Activated naive CD4-positive, alpha-beta T cell treated with anti-CD3 and anti-CD28 coated beads, Interleukin-2, amount 50 U/mL, for 16 hours (primary cell): ENCODE data around the gene RBPJ.

Experiments used
- DNase-seq: peaks from one replicate; pipeline ENCODE4 v3.0.0-alpha.2; 2020

RBPJ gene

DNA sequence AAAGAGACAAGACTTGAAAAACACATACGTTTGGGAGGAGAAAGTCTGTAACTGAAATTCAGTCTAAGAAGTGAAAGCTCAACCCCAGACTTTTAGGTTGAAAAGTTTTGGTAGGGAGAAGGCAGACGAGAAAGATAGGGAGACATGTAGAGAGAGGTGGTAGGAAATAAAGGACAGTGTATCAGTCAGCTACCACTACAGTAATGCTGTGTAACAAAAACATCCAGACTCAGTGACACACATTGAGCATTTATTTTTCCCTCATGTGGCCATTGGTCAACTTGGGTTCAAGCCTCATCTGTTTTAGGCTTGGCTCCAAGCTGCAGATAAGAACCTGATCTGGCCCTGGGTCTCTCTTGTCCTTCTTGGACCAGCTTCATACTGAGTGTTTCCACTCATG, 142.6 kb downstream of the RBPJ start:
- no peak for DNase-seq

GRCh38 chr4:26464420-26465095, 143.7 kb downstream of the RBPJ start:
- no peak for DNase-seq

- DNase-seq, result no peak
These were observed 145.9 kb downstream of the RBPJ start for GRCh38 chr4:26466578-26467270.

GRCh38 chr4:26467724-26468123, 146.9 kb downstream of the RBPJ start:
- DNase-seq, result no peak

- DNase-seq, result no peak
These were observed 147.6 kb downstream of the RBPJ start for GRCh38 chr4:26468283-26468949.

GRCh38 chr4:26468977-26469376, 148.2 kb downstream of the RBPJ start:
- DNase-seq, result no peak

GRCh38 chr4:26471890-26472289, 151.1 kb downstream of the RBPJ start:
- no peak for DNase-seq

- DNase-seq, result no peak
These were observed 153.1 kb downstream of the RBPJ start for GRCh38 chr4:26473893-26474292.

DNA sequence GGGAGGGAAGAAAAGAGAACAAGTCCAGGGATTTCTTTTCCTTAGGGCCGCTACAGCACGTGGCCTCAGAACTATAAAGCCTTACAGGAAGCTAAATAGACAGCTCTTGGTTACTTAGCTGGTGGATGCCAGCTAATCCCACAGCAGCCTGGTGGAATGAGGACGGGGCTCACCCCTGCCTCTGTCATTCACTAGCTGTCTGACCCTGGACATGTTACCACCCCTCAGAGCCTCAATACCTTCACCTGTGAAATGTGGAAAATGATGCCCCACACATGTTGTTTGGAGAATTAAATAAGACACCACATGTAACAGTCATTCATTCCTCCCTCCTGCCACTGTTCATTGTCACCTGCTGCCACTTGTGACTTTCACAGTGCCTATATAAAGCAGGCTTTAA, 153.7 kb downstream of the RBPJ start:
- DNase-seq, result no peak

DNA sequence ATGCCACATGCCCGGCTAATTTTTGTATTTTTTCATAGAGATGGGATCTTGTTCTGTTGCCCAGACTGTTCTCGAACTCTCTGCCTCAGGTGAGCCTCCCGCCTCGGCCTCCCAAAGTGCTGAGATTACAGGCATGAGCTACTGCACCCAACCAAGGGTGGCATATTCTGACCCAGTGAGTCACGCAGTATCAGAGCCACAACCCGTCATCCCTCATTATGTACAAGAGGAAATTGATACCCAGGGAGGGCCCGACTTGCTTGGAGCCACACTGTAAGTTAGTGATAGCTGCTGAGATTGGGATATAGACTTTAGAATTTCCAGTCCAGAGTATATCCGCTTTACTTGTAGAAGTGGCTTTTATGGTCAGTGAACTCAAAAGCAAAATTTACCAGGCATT, 154.9 kb downstream of the RBPJ start:
- no peak for DNase-seq

DNA sequence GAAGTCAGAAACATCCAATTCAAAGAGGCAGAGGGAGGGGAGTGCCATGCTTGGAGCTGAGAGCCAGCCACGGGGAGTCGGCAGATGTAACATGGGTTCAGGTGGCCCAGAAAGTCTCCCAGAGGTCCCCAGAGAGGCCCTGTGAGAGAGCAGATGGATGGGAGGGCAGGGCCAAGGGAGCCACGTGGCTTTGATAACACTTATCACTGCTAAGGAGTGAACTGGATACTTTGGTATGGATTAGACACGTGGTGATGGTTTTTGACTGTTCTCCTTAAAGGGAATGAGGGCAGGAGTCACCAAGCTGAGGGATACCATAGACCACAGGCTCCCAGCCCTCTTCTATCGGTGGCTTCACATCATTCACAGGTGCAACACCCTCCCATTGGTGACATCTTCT, 155.7 kb downstream of the RBPJ start:
- no peak for DNase-seq

- DNase-seq, result no peak
These were observed 157.5 kb downstream of the RBPJ start for GRCh38 chr4:26478330-26478729.

DNA sequence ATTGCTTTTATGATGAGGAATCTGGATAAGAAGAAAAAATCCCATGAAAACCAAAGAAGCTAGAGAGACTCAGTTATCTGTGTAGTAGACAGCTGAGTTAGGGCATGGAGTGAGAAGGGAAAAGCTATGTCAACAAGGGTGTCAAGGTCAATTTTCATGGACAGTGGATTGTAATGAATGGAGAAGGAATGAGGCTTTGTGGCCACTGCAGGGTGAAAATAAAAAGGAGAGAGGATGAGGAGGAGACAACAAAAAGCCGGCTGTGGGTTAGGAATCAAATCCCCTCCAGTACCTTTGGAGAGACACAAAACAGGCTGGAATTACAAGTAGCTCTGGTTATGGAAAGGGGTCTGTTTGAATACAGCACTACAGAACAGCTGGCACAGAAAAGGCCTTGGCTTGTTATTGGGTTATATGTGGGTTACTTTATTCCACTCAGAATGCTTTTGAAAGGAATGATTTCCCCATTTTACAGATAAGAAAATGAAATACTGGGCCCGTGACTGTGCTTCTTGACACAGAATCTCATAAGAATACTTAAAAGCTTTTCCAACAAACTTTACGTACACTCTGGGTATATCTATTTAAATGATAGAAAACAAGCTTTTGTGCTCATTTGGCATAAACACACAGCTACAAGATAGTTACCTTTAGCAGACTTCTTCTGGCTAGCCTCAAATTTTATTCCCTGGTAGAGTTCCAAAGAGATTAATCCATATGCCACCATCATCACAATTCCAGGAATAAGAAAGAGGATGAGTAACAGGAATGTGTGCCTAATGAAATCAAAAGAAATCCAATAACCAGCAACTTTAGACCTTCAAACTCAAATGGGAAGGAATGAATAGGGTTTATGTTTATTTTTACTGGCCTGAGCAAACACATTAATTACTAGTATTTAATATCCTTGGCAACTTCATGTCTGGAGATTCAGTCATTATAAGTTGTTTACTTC, 162.0 kb downstream of the RBPJ start:
- DNase-seq, result no peak

- DNase-seq, result no peak
These were observed 163.3 kb downstream of the RBPJ start for GRCh38 chr4:26484032-26484515.

DNA sequence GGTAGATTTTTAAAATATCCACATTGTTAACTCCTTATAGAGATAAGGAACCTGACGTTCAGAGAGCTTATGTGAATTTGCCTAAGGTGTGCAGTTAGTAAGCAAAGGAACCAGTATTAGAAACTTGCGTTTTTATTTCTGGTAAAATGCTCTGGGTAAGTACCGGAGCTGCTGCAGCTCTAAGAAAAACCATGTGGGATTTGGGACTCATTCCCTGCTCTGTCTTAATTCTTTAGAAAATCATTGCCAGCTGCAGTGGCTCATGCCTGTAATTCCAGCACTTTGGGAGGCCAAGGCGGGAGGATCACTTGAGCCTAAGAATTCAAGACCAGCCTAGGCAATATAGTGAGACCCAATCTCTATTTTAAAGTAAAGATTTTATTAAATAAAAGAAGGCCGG, 163.7 kb downstream of the RBPJ start:
- no peak for DNase-seq
